H1 (cell line): Measurements from ENCODE around the gene RXRA. TPM values are rescaled to one million over a fixed set of nuclear protein-coding genes. Genes with fewer than 3 reads are reported as not detected.

Experiments used
- EGR1 ChIP-seq: IDR thresholded peaks from 2 replicates; pipeline ENCODE4 v1.6.1; 2011; ENCODE audit warnings: low read depth, low read length, borderline replicate concordance
- EP300 ChIP-seq, 2 experiments: IDR thresholded peaks; 1 replicate in 1 of 2; 2 replicates in 1 of 2; pipeline ENCODE4 v1.6.1; 2011 to 2012; ENCODE audit warnings: low read depth in 2 of 2, low read length in 2 of 2, mild to moderate bottlenecking in 2 of 2, borderline replicate concordance in 1 of 2, inconsistent platforms in 1 of 2, moderate library complexity in 1 of 2
- GABPA ChIP-seq: IDR thresholded peaks from 2 replicates; pipeline ENCODE4 v1.6.1; 2011; ENCODE audit warnings: mild to moderate bottlenecking, low read length, moderate library complexity, borderline replicate concordance; ENCODE audit not compliant: insufficient read depth
- JUND ChIP-seq: IDR thresholded peaks from 2 replicates; pipeline ENCODE4 v1.6.1; 2011; ENCODE audit warnings: mild to moderate bottlenecking, improper control_type of control experiment, low read length
- polyA plus RNA-seq, 7 experiments: library from polyadenylated mRNA; depleted of rRNA in 3 of 7; stranded (reverse) in 5 of 7; unstranded in 2 of 7; fragments of >200 nt in 5 of 7; fragments of 200-250 nt in 2 of 7; gene quantifications; 1 replicate in 5 of 7; 2 replicates in 1 of 7; 4 replicates in 1 of 7; pipeline versions ENCODE4 v1.2.1 to v1.2.3, GENCODE V29; 2011 to 2013; ENCODE audit warnings: missing spikeins in 2 of 7, mixed read lengths in 2 of 7
- total RNA-seq: library from RNA; stranded (reverse); fragmentation: NEBNext Ultra II Directional; extraction: Animal tissue kit (Norgen Biotek cat#: 25700); gene quantifications from 2 replicates; pipeline ENCODE4 v1.2.1, GENCODE V29; 2021

RXRA gene
- total and polyA plus RNA-seq, 2 of the 8 experiments (the other 6 are each of a cell fraction or from before 2014, with no cell fraction given), result 9.8 to 29.4 TPM

DNA sequence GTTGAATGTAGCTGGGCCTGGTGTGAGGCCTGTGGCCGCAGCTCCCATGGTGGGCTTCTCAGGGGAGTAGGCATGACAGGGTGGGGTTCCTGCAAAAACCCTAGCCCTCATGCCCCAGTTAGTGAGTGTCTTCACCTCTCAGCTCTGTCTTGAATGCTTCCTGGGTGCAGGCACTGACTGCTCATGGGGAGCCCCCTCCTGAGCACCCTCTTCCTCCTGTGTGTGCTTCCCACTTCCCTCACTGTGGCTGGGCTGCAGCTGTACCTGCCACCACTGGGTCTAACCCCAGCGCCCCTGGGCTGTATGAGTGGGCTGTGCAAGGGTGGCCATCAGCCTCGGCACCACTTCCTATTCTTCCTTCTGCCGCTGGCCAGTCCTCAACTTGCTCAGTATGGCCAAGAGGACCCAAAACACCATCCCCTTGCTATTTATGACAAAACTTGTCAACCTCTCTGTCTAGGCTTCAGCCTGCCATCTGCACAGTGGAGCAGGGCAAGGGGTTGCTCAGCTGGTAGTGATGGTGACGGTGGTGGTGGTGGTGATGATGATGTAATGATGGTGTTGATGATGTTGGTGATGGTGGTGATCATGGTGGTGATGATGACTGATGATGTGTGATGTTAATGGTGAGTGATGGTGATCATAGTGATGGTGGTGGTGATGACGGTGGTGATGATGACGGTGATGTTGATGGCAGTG lies 67.5 kb downstream of the RXRA start (continued):
- TF ChIP-seq EP300 (IDR thresholded peaks at IDR 0.05; ENCODE audit: borderline replicate concordance in 1 of 2, low read depth in 2 of 2, low read length in 2 of 2) (no peak), GABPA (no peak), EGR1 (no peak), JUND (no peak)
